Endothelial cell of umbilical vein (primary cell): Measurements from ENCODE around the gene GRK1. TPM values are rescaled to one million over a fixed set of nuclear protein-coding genes. Genes with fewer than 3 reads are reported as not detected.

Experiments
- BruUV-seq: library from RNA; stranded (reverse); fragments of 400-500 nt; replicated peaks from 2 replicates; lab custom pipeline; 2021; lab: Mats Ljungman, UMichigan
- CTCF ChIA-PET: fragments of 300-600, 350-600 bp; sonication (Branson Sonifier 250); formaldehyde crosslinking; loops from one replicate; lab custom pipeline; 2021; ENCODE audit warnings: antibody characterized with exemption, inconsistent platforms; lab: Charles Lee
- POLR2A ChIA-PET: fragments of 300-600, 350-600 bp; sonication (Branson Sonifier 250); formaldehyde crosslinking; loops from one replicate; lab custom pipeline; 2021; ENCODE audit warnings: antibody characterized with exemption, inconsistent platforms; lab: Charles Lee
- DNase-seq: peaks from one replicate; pipeline ENCODE4 v3.0.0-alpha.2; 2011; ENCODE audit warnings: low read depth, low spot score
- FAIRE-seq: peaks from 2 replicates; lab custom pipeline; 2011; peaks lifted over from hg19 to GRCh38; lab: Jason Lieb, UNC
- H2AFZ ChIP-seq: 2 replicates; pipeline ENCODE4 v1.6.0; 2012; ENCODE audit warnings: low read depth, low read length, control low read depth, inconsistent platforms
- H3K27ac ChIP-seq: 2 replicates; pipeline ENCODE4 v1.5.1; 2011; ENCODE audit warnings: low read depth, mild to moderate bottlenecking, control low read depth, low read length, moderate library complexity; ENCODE audit not compliant: insufficient read depth
- H3K27me3 ChIP-seq, 2 experiments: 2 replicates each; pipeline versions ENCODE4 v1.6.0 to v1.6.1; 2011; ENCODE audit warnings: low read length in 2 of 2, mixed read lengths in 1 of 2; ENCODE audit not compliant: control insufficient read depth in 2 of 2, insufficient read depth in 2 of 2
- H3K36me3 ChIP-seq, 2 experiments: 2 replicates in 1 of 2; 3 replicates in 1 of 2; pipeline ENCODE4 v1.5.1; 2011; ENCODE audit warnings: low read length in 2 of 2, mild to moderate bottlenecking in 1 of 2, moderate library complexity in 1 of 2; ENCODE audit not compliant: control insufficient read depth in 2 of 2, insufficient read depth in 2 of 2; ENCODE audit errors: extremely low read depth in 1 of 2
- H3K4me1 ChIP-seq: 3 replicates; pipeline ENCODE4 v1.5.1; 2011; ENCODE audit warnings: mild to moderate bottlenecking, low read length; ENCODE audit not compliant: control insufficient read depth, insufficient read depth; ENCODE audit errors: extremely low read depth
- H3K4me2 ChIP-seq: 2 replicates; pipeline ENCODE4 v1.6.1; 2011; ENCODE audit warnings: low read length, control low read depth, mixed read lengths; ENCODE audit not compliant: insufficient read depth
- H3K4me3 ChIP-seq, 3 experiments: fragments of 200-600 bp in 1 of 3; sonication (generic), shearing (Covaris generic) in 1 of 3; replicated peaks in 1 of 3; 2 replicates each; pipeline ENCODE4 v1.5.1; 2011 to 2016; ENCODE audit warnings: control low read depth in 3 of 3, low read length in 3 of 3, mild to moderate bottlenecking in 2 of 3, inconsistent platforms in 1 of 3, low read depth in 1 of 3, moderate library complexity in 1 of 3; ENCODE audit not compliant: insufficient read depth in 1 of 3
- H3K79me2 ChIP-seq: 2 replicates; pipeline ENCODE4 v1.6.0; 2012; ENCODE audit warnings: low read length, inconsistent platforms; ENCODE audit not compliant: control insufficient read depth, insufficient read depth
- H3K9ac ChIP-seq: replicated peaks from 2 replicates; pipeline ENCODE3; 2011; ENCODE audit warnings: low read length, control low read depth; ENCODE audit not compliant: insufficient read depth; ENCODE audit errors: extremely low read depth
- H3K9me1 ChIP-seq: replicated peaks from 3 replicates; pipeline ENCODE4 v1.6.0; 2011; ENCODE audit warnings: mild to moderate bottlenecking, low read length; ENCODE audit not compliant: control insufficient read depth, insufficient read depth; ENCODE audit errors: extremely low read depth
- H3K9me3 ChIP-seq: replicated peaks from 2 replicates; pipeline ENCODE4 v1.5.1; 2012; ENCODE audit warnings: low read length, inconsistent platforms; ENCODE audit not compliant: control insufficient read depth, insufficient read depth
- H4K20me1 ChIP-seq: replicated peaks from 2 replicates; pipeline ENCODE3; 2011; ENCODE audit warnings: mild to moderate bottlenecking, low read length; ENCODE audit not compliant: control insufficient read depth, insufficient read depth; ENCODE audit errors: extremely low read depth
- EZH2 ChIP-seq: IDR thresholded peaks from 2 replicates; pipeline ENCODE4 v1.6.1; 2012; ENCODE audit warnings: borderline replicate concordance, low read depth, mild to moderate bottlenecking, moderate library complexity, low read length, inconsistent platforms; ENCODE audit not compliant: severe bottlenecking
- FOS ChIP-seq: IDR thresholded peaks from 2 replicates; pipeline ENCODE4 v1.6.1; 2011; ENCODE audit warnings: mild to moderate bottlenecking, low read length, moderate library complexity, borderline replicate concordance; ENCODE audit not compliant: insufficient read depth
- GATA2 ChIP-seq: IDR thresholded peaks from 2 replicates; pipeline ENCODE4 v1.7.0; 2011; ENCODE audit warnings: low read depth, mild to moderate bottlenecking, moderate library complexity, mixed read lengths, low read length; ENCODE audit not compliant: insufficient read length, insufficient read depth
- JUN ChIP-seq: IDR thresholded peaks from 2 replicates; pipeline ENCODE4 v1.6.1; 2011; ENCODE audit warnings: borderline replicate concordance, low read depth; ENCODE audit not compliant: insufficient read length, insufficient read depth
- MYC ChIP-seq: IDR thresholded peaks from one replicate; pipeline ENCODE4 v1.6.1; 2011; ENCODE audit warnings: mild to moderate bottlenecking, low read depth, low read length
- POLR2A ChIP-seq: IDR thresholded peaks from 2 replicates; pipeline ENCODE4 v1.6.1; 2012; ENCODE audit warnings: low read depth, mild to moderate bottlenecking, control low read depth, low read length
- POLR2AphosphoS5 ChIP-seq: IDR thresholded peaks from 2 replicates; pipeline ENCODE4 v1.6.1; 2012; ENCODE audit warnings: low read depth, mild to moderate bottlenecking, control low read depth, low read length, moderate library complexity; ENCODE audit not compliant: insufficient read depth
- dilution Hi-C: fragments of 300-500 bp; cut with MboI; formaldehyde crosslinking; loops from one replicate; pipeline ENCODE4 v1.15.0; 2019; ENCODE audit warnings: low sequenced_read_pairs; ENCODE audit not compliant: extremely low pct_ligation_motif_present
- intact Hi-C: fragments of 100-400 bp; cut with micrococcal nuclease; formaldehyde crosslinking; loops from one replicate; pipeline ENCODE4 v1.10.0; 2022
- polyA plus RNA-seq, 4 experiments: library from polyadenylated mRNA; depleted of rRNA in 3 of 4; stranded (reverse) in 3 of 4; unstranded in 1 of 4; fragments of >200 nt; gene quantifications; 2 replicates each; pipeline versions ENCODE4 v1.2.1 to v1.2.3, GENCODE V29; 2011 to 2012; ENCODE audit warnings: missing spikeins in 1 of 4
- total RNA-seq: library from RNA; stranded (reverse); gene quantifications from 2 replicates; pipeline ENCODE4 v1.2.3, GENCODE V29; 2021
- TF ChIP-seq, protein P1 (sequence below), 2 donors: IDR thresholded peaks; 1 replicate in 1 of 2; 2 replicates in 1 of 2; pipeline ENCODE4 v1.5.1; 2011; ENCODE audit warnings: low read length in 2 of 2, mild to moderate bottlenecking in 2 of 2, moderate library complexity in 2 of 2, control low read depth in 1 of 2, inconsistent platforms in 1 of 2, low read depth in 1 of 2; ENCODE audit not compliant: insufficient read depth in 1 of 2; ENCODE audit errors: extremely low read depth in 1 of 2
- TF ChIP-seq, protein P2 (sequence below): IDR thresholded peaks from 2 replicates; pipeline ENCODE4 v1.6.1; 2011; ENCODE audit not compliant: insufficient read depth, insufficient read length

The GRK1 gene
- total and polyA plus RNA-seq, 2 donors (not counting 3 experiments of a cell fraction or from before 2014, with no cell fraction given) = not detected

DNA sequence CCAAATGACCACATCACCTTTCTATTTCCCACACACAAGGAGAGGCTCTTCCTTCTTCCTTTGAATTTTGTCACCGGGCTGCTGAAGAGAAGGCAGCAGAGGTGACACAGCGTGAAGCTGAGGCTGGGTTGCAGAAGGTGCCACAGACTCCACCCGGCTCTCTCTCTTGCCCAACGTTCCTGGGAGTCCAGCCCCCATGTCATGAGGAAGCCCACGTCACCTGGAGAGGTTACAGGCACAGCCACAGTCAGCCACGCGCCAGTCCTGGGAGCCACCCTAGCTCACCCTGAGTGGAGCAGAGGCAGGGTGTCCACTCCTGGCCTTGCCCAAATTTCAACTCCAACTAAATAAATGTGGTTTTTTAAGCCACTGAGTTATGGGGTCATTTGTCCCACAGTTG lies 87.2 kb downstream of the GRK1 start:
- FAIRE-seq = no peak
- intact Hi-C loops = no loop called here
- no TSS peak for BruUV-seq

More for the DNA sequence above, 87.2 kb downstream of the GRK1 start:
- Histone ChIP-seq H3K4me3 (no peak overlapping the region), H3K4me1 (peaks cover 5% of the 10 kb centered on the region), H4K20me1 (no peaks in the 10 kb centered on the region), H3K9me3 (no peaks in the 10 kb centered on the region), H3K27me3 (no peaks in the 10 kb centered on the region), H2AFZ (no peak overlapping the region), H3K36me3 (no peaks in the 10 kb centered on the region), H3K27ac (no peak overlapping the region), H3K4me2 (no peak overlapping the region), H3K79me2 (no peaks in the 10 kb centered on the region), H3K9me1 (no peaks in the 10 kb centered on the region), H3K9ac (no peak overlapping the region)
- TF ChIP-seq FOS (no peak), JUN (no peak), MYC (no peak), POLR2AphosphoS5 (no peak), POLR2A (no peak), EZH2 (no peak), GATA2 (no peak)
- TF ChIP-seq, protein P1, sequence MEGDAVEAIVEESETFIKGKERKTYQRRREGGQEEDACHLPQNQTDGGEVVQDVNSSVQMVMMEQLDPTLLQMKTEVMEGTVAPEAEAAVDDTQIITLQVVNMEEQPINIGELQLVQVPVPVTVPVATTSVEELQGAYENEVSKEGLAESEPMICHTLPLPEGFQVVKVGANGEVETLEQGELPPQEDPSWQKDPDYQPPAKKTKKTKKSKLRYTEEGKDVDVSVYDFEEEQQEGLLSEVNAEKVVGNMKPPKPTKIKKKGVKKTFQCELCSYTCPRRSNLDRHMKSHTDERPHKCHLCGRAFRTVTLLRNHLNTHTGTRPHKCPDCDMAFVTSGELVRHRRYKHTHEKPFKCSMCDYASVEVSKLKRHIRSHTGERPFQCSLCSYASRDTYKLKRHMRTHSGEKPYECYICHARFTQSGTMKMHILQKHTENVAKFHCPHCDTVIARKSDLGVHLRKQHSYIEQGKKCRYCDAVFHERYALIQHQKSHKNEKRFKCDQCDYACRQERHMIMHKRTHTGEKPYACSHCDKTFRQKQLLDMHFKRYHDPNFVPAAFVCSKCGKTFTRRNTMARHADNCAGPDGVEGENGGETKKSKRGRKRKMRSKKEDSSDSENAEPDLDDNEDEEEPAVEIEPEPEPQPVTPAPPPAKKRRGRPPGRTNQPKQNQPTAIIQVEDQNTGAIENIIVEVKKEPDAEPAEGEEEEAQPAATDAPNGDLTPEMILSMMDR (IDR thresholded peaks at IDR 0.05; ENCODE audit: extremely low read depth in 1 of 2, insufficient read depth in 1 of 2, low read depth in 1 of 2, low read length in 2 of 2) = no peak
- TF ChIP-seq, protein P2, sequence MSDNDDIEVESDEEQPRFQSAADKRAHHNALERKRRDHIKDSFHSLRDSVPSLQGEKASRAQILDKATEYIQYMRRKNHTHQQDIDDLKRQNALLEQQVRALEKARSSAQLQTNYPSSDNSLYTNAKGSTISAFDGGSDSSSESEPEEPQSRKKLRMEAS = no peak
- dilution Hi-C loops = no loop called here
- no peak for DNase-seq
- CTCF ChIA-PET = interaction anchor here (1.9 kb wide), 1 partner anchor 12 kb away, joined by 6 read pairs; no protein-coding TSS in a partner anchor
- POLR2A ChIA-PET = no interaction called here
